ENCODE results near the gene PIBF1.

DNA sequence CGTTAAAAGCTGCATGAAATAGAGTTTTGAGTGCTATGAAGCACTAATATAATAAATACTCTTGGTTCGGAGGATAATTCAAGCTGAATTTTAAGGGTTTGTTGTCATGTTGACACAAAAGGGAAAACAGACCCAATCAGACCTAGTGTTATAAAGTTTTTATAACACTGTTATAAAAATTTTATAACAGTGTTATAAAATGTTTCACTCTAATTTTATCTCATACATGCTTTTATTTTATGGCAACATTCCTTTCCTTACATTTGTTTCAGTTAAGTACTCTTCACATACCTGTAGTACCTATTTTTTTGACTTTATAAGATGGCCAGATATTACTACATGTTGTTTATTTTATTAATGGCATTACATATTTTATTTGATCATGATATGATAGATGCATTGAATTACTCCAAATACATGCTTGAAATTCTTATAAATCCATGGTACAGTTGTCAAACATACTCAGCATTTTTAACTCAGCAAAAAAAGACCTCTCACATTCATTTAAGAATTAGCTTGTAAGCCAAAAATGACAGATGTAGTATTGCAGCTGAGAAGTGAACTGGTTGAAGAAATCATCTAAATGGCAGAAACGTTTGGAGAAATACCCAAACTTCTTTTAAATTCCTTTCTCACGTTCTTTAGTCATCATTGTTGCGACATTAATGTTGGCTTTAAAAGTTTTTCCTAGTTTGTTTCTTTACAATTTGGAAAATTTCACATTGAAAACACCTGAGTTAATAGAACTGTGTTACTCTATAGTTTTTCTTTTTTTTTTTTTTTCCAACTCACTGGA, 104.5 kb downstream of the PIBF1 start:
- TF ChIP-seq, protein P1, sequence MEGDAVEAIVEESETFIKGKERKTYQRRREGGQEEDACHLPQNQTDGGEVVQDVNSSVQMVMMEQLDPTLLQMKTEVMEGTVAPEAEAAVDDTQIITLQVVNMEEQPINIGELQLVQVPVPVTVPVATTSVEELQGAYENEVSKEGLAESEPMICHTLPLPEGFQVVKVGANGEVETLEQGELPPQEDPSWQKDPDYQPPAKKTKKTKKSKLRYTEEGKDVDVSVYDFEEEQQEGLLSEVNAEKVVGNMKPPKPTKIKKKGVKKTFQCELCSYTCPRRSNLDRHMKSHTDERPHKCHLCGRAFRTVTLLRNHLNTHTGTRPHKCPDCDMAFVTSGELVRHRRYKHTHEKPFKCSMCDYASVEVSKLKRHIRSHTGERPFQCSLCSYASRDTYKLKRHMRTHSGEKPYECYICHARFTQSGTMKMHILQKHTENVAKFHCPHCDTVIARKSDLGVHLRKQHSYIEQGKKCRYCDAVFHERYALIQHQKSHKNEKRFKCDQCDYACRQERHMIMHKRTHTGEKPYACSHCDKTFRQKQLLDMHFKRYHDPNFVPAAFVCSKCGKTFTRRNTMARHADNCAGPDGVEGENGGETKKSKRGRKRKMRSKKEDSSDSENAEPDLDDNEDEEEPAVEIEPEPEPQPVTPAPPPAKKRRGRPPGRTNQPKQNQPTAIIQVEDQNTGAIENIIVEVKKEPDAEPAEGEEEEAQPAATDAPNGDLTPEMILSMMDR (IDR thresholded peaks at IDR 0.05) = no peak
- no peak for TF ChIP-seq POLR2A (IDR thresholded peaks at IDR 0.05)
- TF ChIP-seq EP300 (IDR thresholded peaks at IDR 0.05) = no peak
- no peak for TF ChIP-seq POLR2AphosphoS5 (IDR thresholded peaks at IDR 0.05)
